Measurements from ENCODE around the gene ZC3H18.

Gene ZC3H18

GRCh38 chr16:88619859-88620815, 49.9 kb downstream of the ZC3H18 start:
- H3K9ac ChIP-seq (ENCODE audit: low read length): no peak overlapping the region
- H3K4me3 ChIP-seq (ENCODE audit: low read length): no peak overlapping the region
- peaks cover 20% of the 10 kb centered on the region for H3K36me3 ChIP-seq (ENCODE audit: control insufficient read depth, insufficient read depth, low read length)
- H3K27ac ChIP-seq (ENCODE audit: low read depth, low read length): no peak overlapping the region
- H3K27me3 ChIP-seq (ENCODE audit: control insufficient read depth, insufficient read depth, low read length): no peaks in the 10 kb centered on the region
- H3K4me1 ChIP-seq (ENCODE audit: control insufficient read depth, insufficient read depth, low read length): no peaks in the 10 kb centered on the region

GRCh38 chr16:88622125-88622524, 51.9 kb downstream of the ZC3H18 start:
- H3K36me3 ChIP-seq (ENCODE audit: control insufficient read depth, insufficient read depth, low read length): peaks cover 27% of the 10 kb centered on the region

DNA sequence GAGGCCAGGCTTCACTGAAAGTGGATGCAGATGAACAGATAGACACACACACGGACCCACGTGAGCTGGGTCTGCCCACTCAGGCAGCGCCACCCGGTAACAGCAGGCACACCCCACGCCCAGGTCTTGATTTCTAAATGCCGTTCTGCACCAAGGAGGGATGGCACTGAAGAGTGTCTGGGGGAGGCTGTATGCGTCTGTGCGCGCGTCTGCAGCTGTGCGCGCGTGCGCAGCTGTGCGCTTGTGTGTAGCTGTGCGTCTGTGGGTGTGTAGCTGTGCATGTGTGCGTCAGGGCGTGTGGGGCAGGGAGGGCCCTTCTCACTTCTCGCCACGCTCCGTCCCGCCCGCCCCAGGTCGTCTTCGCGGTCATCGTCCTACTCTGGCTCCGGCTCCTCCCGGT, 52.7 kb downstream of the ZC3H18 start:
- no peaks in the 10 kb centered on the region for H3K27me3 ChIP-seq (ENCODE audit: control insufficient read depth, insufficient read depth, low read length)
- H3K4me3 ChIP-seq (ENCODE audit: low read length): no peak overlapping the region
- no peak overlapping the region for H3K9ac ChIP-seq (ENCODE audit: low read length)
- H3K27ac ChIP-seq (ENCODE audit: low read depth, low read length): no peak overlapping the region
- no peaks in the 10 kb centered on the region for H3K4me1 ChIP-seq (ENCODE audit: control insufficient read depth, insufficient read depth, low read length)
- peaks cover 27% of the 10 kb centered on the region for H3K36me3 ChIP-seq (ENCODE audit: control insufficient read depth, insufficient read depth, low read length)

More at GRCh38 chr16:88622125-88622524, 51.9 kb downstream of the ZC3H18 start:
- Histone ChIP-seq H3K9ac (ENCODE audit: low read length) (no peak overlapping the region), H3K4me3 (ENCODE audit: low read length) (no peak overlapping the region), H3K4me1 (ENCODE audit: control insufficient read depth, insufficient read depth, low read length) (no peaks in the 10 kb centered on the region), H3K27me3 (ENCODE audit: control insufficient read depth, insufficient read depth, low read length) (no peaks in the 10 kb centered on the region), H3K27ac (ENCODE audit: low read depth, low read length) (no peak overlapping the region)

- Histone ChIP-seq H3K36me3 (ENCODE audit: control insufficient read depth, insufficient read depth, low read length) (peaks cover 27% of the 10 kb centered on the region), H3K27ac (ENCODE audit: low read depth, low read length) (no peak overlapping the region), H3K27me3 (ENCODE audit: control insufficient read depth, insufficient read depth, low read length) (no peaks in the 10 kb centered on the region), H3K4me1 (ENCODE audit: control insufficient read depth, insufficient read depth, low read length) (no peaks in the 10 kb centered on the region), H3K9ac (ENCODE audit: low read length) (no peak overlapping the region), H3K4me3 (ENCODE audit: low read length) (no peak overlapping the region)
Measured at GRCh38 chr16:88623858-88624257, 53.7 kb downstream of the ZC3H18 start.

DNA sequence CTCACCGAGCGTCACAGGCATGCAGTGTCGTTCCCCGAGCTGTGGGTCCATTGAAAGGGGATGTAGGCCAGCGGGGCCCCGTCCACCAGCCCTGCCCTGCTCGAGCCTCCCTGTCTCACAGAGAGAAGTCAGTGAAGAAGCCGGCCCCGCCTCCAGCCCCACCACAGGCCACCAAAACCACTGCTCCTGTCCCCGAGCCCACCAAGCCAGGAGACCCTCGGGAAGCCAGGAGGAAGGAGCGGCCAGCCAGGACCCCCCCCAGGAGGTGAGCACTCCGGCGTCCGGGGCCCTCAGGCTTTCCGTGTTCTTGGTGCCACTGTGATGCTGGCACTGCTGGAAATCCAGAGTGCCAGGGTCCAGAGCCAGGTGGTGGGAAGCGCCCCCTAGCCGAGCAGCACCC, 54.3 kb downstream of the ZC3H18 start:
- H3K27me3 ChIP-seq (ENCODE audit: control insufficient read depth, insufficient read depth, low read length): no peaks in the 10 kb centered on the region
- H3K4me1 ChIP-seq (ENCODE audit: control insufficient read depth, insufficient read depth, low read length): no peaks in the 10 kb centered on the region
- no peak overlapping the region for H3K9ac ChIP-seq (ENCODE audit: low read length)
- no peak overlapping the region for H3K27ac ChIP-seq (ENCODE audit: low read depth, low read length)
- peaks cover 27% of the 10 kb centered on the region for H3K36me3 ChIP-seq (ENCODE audit: control insufficient read depth, insufficient read depth, low read length)
- no peak overlapping the region for H3K4me3 ChIP-seq (ENCODE audit: low read length)

DNA sequence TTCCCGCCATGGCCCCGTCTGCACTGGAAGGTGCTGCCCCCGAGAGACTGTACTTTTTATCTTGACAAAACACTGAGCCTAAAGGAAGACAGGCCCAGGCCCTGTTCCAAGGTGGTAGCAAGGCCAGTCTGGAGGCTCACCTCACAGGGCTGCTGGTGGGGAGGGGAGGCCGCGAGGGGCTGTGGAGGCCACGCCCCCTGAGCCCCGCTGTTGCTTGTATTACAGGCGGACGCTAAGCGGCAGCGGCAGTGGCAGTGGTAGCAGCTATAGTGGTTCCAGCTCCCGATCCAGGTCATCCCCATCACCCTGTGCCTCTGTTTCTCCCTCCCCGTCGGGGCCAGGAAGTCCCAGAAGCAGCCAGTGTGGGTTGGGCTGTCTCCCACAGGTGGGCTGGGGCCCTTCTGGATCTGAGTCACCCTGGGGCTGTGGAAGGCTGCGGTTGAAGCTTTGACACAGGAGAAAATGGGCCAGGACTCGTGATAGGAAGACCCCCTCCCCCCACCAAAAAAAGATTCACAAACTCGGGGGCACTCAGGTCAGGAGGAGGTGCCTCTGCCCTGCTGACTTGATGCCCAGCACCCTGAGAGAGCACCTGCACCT, 54.9 kb downstream of the ZC3H18 start:
- Histone ChIP-seq H3K9ac (ENCODE audit: low read length) (no peak overlapping the region), H3K27ac (ENCODE audit: low read depth, low read length) (no peak overlapping the region), H3K4me3 (ENCODE audit: low read length) (no peak overlapping the region), H3K36me3 (ENCODE audit: control insufficient read depth, insufficient read depth, low read length) (peaks cover 27% of the 10 kb centered on the region), H3K4me1 (ENCODE audit: control insufficient read depth, insufficient read depth, low read length) (no peaks in the 10 kb centered on the region), H3K27me3 (ENCODE audit: control insufficient read depth, insufficient read depth, low read length) (no peaks in the 10 kb centered on the region)

DNA sequence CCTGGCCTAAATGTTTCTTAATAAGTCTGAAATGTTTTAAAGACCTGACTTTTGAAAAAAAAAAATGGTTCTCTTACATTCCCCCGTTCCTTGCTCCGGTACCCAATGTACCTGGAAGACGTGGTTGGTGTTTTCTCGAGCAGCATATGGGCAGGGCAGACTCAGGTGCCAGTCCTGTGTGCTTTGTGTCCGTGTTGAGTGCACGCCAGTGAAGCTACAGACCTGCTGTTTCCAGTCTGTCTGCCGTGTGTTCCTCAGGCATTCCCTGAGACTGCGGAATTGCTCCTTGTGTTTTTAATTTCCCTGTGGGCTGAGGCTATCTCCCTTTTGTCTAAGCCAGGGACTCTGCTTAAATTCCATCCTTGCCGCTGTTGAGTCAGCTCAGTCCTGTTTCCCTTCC, 56.4 kb downstream of the ZC3H18 start:
- no peaks in the 10 kb centered on the region for H3K4me1 ChIP-seq (ENCODE audit: control insufficient read depth, insufficient read depth, low read length)
- peaks cover 35% of the 10 kb centered on the region for H3K36me3 ChIP-seq (ENCODE audit: control insufficient read depth, insufficient read depth, low read length)
- H3K4me3 ChIP-seq (ENCODE audit: low read length): no peak overlapping the region
- no peaks in the 10 kb centered on the region for H3K27me3 ChIP-seq (ENCODE audit: control insufficient read depth, insufficient read depth, low read length)
- H3K27ac ChIP-seq (ENCODE audit: low read depth, low read length): no peak overlapping the region
- no peak overlapping the region for H3K9ac ChIP-seq (ENCODE audit: low read length)

GRCh38 chr16:88627531-88628411, 57.6 kb downstream of the ZC3H18 start:
- no peak overlapping the region for H3K27ac ChIP-seq (ENCODE audit: low read depth, low read length)
- no peak overlapping the region for H3K4me3 ChIP-seq (ENCODE audit: low read length)
- H3K9ac ChIP-seq (ENCODE audit: low read length): no peak overlapping the region
- no peaks in the 10 kb centered on the region for H3K27me3 ChIP-seq (ENCODE audit: control insufficient read depth, insufficient read depth, low read length)
- no peaks in the 10 kb centered on the region for H3K4me1 ChIP-seq (ENCODE audit: control insufficient read depth, insufficient read depth, low read length)
- peaks cover 27% of the 10 kb centered on the region for H3K36me3 ChIP-seq (ENCODE audit: control insufficient read depth, insufficient read depth, low read length)

DNA sequence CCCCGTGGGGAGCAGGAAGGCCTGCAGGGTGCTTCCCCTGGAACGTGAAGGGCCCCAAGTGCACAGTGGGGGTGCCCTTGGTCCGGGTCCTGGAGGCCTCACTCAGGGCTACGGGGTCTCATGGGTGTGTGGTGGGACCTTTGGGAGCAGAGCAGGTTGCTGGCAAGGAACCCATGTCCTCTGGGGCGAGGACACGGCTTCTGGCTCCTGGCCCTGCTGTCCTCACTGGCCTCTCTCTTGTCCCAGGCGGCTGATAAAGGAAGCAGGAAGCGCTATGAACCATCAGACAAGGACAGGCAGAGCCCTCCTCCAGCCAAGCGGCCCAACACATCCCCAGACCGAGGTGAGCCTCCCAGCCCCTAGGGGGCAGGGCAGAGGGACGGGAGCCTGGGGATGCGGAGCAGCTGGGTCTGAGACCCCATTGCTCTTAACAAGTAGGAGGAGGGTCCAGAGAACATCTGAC, 58.3 kb downstream of the ZC3H18 start:
- no peak overlapping the region for H3K9ac ChIP-seq (ENCODE audit: low read length)
- no peaks in the 10 kb centered on the region for H3K4me1 ChIP-seq (ENCODE audit: control insufficient read depth, insufficient read depth, low read length)
- H3K27ac ChIP-seq (ENCODE audit: low read depth, low read length): no peak overlapping the region

GRCh38 chr16:88629835-88630234, 59.6 kb downstream of the ZC3H18 start:
- H3K4me1 ChIP-seq (ENCODE audit: control insufficient read depth, insufficient read depth, low read length): no peaks in the 10 kb centered on the region
- H3K9ac ChIP-seq (ENCODE audit: low read length): no peak overlapping the region
- H3K27me3 ChIP-seq (ENCODE audit: control insufficient read depth, insufficient read depth, low read length): peaks cover 7% of the 10 kb centered on the region
- peaks cover 17% of the 10 kb centered on the region for H3K36me3 ChIP-seq (ENCODE audit: control insufficient read depth, insufficient read depth, low read length)
- H3K4me3 ChIP-seq (ENCODE audit: low read length): no peak overlapping the region
- no peak overlapping the region for H3K27ac ChIP-seq (ENCODE audit: low read depth, low read length)

More for the DNA sequence above, 58.3 kb downstream of the ZC3H18 start:
- peaks cover 19% of the 10 kb centered on the region for H3K36me3 ChIP-seq (ENCODE audit: control insufficient read depth, insufficient read depth, low read length)
- peaks cover 2% of the 10 kb centered on the region for H3K27me3 ChIP-seq (ENCODE audit: control insufficient read depth, insufficient read depth, low read length)
- no peak overlapping the region for H3K4me3 ChIP-seq (ENCODE audit: low read length)

DNA sequence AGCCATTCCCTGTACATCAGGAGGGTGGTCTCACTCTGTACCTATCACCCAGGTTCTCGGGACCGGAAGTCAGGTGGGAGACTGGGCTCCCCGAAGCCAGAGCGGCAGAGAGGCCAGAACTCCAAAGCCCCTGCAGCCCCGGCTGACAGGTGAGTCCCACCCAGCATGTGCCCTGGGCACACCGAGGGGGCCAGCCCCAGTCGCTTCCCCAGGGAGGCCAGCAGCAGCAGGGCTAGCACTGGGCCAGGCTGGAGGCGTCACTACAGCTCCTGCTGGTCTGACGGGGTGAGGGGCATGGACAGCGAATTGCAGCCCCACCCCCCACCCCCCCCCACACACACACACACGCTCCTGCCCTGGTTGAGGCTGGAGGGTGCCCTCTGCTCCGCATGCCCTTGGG, 60.2 kb downstream of the ZC3H18 start:
- no peak overlapping the region for H3K4me3 ChIP-seq (ENCODE audit: low read length)
- H3K27ac ChIP-seq (ENCODE audit: low read depth, low read length): no peak overlapping the region
- no peak overlapping the region for H3K9ac ChIP-seq (ENCODE audit: low read length)
- H3K36me3 ChIP-seq (ENCODE audit: control insufficient read depth, insufficient read depth, low read length): peaks cover 12% of the 10 kb centered on the region
- peaks cover 12% of the 10 kb centered on the region for H3K27me3 ChIP-seq (ENCODE audit: control insufficient read depth, insufficient read depth, low read length)
- no peaks in the 10 kb centered on the region for H3K4me1 ChIP-seq (ENCODE audit: control insufficient read depth, insufficient read depth, low read length)

GRCh38 chr16:88630941-88631340, 60.7 kb downstream of the ZC3H18 start:
- H3K9ac ChIP-seq (ENCODE audit: low read length): no peak overlapping the region
- peaks cover 12% of the 10 kb centered on the region for H3K27me3 ChIP-seq (ENCODE audit: control insufficient read depth, insufficient read depth, low read length)
- no peaks in the 10 kb centered on the region for H3K4me1 ChIP-seq (ENCODE audit: control insufficient read depth, insufficient read depth, low read length)
- H3K27ac ChIP-seq (ENCODE audit: low read depth, low read length): no peak overlapping the region
- peaks cover 12% of the 10 kb centered on the region for H3K36me3 ChIP-seq (ENCODE audit: control insufficient read depth, insufficient read depth, low read length)
- H3K4me3 ChIP-seq (ENCODE audit: low read length): no peak overlapping the region
